Measurements from ENCODE around the gene C2CD4D. TPM values are rescaled to one million over a fixed set of nuclear protein-coding genes. Genes with fewer than 3 reads are reported as not detected.

The C2CD4D gene
- polyA plus RNA-seq, 1 donor: 0.12 TPM

DNA sequence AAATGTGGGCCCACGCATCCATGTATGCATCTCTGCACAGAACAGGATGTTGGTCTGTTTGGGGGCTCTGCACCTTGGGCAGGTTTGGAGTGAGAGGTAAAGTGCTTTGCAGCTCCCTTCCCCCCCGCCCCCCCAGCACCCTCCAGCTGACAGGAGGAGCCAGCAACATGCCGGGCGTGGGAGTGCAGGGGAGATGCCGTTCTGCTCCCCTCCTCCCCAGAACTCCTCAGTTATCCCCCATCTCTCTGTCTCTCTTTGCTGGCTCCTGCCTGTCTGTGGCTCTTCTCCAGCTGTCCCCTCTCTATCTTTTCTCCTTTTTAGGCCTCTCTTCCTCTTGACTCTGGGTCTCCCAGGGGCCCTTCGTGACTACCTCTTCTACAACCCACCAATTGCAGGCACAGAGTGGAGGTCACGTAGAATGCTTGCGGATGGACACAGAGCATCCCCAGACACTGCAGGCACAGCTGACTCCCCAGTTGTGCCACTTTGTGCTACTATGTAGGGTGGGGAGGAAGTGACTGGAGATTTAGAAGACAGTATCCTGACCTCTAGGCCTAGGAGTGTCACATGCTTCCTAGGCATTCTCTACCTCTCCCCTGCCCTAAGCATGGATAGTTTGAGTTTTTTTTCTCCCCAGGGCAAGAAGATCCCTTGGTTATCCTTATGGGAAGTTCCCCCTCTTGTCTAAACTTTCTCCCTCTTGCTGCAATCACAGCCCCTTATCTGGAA is 6.3 kb downstream of the C2CD4D start:
- DNase-seq: no peak

DNA sequence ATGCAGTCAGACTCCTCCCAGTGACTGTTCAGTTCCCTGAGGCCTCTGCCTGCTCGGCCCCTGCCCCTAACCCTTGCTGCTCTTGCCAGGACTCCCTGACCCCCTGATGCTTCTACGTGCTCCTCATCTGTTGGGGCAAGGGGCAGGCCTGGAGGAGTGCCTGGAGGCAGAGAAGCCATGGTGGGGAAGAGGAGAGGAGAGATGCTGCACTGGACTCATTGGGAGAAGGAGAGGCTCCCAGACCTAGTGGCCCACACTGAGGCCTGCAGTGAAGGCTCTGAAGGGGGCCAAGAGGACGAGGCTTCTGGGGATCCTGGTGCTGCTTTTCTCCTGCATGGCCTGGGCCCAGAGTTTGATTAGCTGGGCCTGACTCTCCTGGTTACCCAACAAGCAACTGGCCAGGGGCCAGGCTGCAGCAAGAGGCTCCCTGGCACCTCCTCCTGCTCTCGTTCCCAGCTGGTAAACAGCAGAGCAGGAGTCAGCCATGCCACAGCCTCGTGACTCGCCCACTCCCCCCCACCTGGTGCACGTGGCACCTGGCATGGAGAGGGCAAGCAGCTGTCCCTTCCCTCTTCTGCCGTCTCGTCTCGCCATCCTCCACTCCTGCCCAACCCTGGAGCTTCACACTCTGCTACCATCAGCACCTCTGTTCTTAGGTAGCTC is 7.2 kb downstream of the C2CD4D start:
- no peak for DNase-seq

DNA sequence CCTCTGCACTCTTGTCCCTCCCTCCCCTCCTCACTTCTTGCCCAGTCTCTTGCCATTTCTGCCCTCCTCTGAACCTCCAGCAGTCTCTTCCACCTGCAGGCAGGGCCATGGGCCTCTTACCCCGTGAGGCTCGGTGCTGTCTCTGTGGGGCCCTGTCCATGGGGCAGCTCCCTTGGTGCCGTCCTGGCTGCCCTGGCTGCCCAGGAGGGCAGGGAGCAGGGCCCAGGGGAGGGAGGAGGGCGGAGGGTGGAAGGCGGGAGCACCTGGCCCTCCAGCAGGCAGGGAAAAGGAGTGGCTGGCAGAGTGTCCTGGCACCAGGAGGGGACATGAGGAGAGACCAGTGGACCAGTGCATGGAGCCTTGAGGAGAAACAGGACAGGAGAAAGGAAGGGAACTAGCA is 8.0 kb downstream of the C2CD4D start, which contains the start of gene RORC:
RORC (minus strand) TSS at position 198 of the 400 bp plus-strand sequence; CDS start at position 160, 38 bp downstream.
- DNase-seq: no peak

DNA sequence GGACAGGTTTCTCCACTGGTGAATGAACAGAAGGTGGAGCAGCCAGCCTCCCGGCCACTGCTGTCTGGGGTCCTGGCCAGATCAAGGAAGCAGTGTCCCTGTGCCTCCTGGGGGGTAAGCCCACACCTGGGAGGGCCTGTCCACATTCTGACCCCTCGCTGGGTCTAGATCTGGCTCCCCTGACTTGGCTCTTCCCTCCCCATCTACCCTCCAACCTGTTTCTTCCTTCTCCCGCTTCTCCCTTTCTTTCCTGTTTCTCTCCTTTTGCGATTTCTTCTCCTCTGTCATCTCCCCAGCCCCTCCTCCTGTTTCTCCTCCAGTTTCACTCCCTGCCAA is 8.4 kb downstream of the C2CD4D start:
- no peak for DNase-seq

DNA sequence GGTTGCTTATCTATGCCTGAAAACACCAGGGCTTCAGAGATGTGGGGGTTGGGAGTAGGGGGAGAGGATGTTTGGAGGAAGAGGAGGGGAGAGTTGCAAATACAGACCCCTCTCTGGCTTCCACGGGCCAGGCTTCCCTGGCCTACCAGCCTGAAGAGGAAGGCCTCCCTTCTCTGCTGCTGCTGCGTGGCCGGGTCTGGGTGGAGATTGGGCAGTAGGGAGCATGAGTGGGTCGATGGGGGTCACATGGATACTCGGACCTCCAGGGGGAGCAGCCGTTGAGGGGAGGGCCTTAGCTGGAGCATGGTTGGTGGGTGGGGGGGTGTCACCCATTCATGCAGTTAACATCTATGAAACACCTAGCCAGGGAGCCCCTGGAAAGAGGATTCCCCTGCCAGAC is 9.6 kb downstream of the C2CD4D start:
- DNase-seq: no peak

DNA sequence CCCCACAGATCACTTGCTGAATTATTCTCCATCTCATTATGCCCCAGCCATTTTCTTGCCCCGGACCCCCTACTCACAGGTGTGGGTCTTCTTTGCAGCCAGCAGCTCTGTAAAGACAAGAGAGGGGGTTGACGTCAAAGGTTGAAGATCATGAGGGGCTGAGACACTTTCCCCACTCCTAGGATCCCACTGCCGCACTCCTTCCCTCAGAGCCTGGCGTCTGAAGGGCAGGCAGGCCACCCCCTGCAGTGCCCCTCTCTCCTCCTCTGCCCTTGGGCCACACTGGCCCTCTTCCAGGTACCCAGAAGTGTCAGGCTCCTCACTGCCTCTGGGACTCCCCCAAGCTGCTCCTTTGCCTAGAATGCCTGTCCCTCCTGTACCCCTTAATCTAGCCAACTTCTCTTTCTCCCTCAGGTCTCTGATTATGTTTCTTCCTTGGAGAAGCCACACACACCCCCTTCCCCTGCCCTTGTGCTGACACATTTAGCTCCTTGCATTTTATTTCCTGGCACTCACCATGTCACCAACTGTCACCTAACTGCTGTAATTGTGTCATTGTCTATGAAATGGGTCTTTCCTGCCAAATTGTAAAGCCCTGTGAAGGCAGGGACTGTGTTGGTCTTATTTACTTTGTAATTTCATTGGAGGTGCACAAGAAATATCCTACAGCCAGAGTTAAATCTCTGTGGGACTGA is 10.1 kb downstream of the C2CD4D start:
- DNase-seq: no peak

DNA sequence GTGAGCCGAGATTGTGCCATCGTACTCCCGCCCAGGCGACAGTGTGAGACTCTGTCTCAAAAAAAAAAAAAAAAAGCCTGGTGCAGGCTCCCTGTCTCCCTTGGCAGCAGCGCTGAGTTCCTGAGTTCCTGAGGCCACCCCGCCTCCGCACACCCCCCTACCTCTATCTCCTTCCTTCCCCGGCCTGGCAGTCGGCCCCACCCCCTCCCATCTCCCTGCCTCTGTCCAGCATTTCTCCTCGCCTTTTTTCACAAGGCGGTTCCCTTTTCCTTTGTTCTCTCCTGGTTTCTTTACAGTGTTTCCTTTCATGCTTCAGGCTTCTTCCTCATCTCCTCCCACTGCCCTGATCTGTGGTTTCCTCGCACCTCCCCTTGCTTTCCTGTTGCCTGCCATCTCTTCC is 10.7 kb downstream of the C2CD4D start:
- DNase-seq: no peak

DNA sequence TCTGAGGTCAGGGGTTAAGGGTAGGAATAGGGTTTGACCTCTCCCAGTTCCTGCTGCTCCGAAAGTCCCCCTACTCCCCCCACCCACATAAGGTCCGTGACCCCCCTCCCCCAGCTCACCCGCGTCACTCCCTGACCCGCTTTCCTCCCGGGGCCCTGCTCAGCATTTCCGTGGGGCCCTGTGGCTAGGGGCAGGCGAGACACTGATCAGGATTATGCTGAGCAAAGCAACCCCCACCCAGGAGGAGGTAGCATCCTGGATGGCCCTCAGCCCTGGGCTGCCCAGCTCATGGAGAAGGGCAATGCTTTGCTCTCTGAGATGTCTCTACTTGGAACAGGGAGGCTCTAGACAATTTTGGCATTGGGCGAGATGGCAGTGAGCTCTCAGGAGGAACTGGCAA is 11.8 kb downstream of the C2CD4D start:
- no peak for DNase-seq

DNA sequence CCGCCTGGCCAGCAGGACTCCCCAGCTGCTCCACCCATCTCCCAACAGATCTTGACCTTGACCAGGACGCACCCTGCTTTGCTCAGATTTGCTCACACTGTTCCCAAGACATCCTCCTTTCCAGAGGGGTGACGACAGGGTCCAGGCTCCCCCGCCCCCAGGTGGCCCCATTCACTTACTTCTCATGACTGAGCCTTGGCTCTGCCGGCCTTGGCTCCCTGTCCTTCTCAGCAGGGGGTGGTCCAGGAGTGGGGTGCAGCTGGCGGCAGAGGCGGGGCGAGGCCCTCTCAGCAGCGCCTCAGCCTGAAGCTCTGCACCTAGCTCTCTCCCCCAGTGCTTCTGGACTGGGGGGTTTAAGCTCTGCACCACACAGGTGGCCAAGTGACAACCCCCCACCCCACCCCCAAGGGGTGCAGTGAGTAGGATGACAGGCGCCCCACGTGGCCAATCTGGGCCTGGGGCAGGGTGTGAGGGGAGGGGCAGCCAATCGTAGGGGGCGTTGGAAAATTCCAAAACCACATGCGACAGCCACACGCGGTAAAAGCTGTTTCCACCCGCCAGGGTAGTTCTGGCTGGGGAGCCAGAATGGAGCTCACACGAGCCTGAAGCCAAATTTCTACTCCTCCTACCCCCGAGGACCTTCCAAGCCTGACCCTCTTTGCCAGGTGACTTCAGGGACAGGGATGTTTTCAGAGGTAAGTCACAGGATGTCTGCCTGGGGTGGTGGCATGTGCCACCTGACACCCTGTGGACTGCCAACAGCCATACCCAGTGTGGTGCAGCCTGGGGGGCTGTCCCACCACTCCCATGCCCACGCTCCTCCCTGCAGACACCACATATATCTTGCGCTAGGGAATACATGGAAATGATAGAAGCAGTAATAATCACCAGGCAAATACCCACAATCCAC is 13.6 kb downstream of the C2CD4D start:
- no peak for DNase-seq

DNA sequence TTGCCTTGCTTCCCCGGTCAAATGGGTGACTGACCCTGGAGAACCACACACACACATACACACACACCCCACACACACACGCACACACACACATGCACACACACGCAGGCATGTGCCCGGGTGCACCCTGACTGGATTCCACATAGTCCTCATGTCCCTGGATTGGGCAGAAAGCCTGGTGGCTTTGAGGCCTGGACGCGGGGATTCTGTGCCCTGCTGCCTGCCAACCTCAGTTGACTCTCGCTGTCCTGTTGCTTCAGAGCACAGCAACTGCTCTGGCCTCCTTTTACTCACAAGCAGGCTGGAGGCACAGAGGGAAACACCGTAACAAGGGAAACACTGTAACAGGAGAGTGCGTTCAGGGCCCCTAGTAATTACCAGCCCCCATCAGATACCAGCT is 14.4 kb downstream of the C2CD4D start:
- no peak for DNase-seq

DNA sequence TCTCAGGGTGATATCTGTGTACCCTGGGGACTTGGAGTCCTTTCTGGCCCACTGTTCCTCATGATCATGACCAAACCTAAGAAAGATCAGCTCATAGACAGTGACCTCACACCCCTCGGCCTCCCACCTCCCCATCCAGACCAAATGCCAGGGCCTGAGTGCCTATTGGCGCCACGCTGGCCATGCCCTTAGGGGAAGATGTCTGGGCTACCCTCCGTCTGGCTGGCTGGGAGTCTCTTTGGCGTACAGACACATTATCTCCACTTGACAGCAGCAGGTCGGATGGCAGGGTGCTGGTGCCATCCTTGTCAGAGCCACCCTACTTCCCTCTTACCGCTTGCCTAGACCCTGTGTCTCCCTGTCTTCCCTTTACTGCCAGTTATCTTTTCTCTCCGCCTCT is 16.4 kb downstream of the C2CD4D start:
- no peak for DNase-seq

DNA sequence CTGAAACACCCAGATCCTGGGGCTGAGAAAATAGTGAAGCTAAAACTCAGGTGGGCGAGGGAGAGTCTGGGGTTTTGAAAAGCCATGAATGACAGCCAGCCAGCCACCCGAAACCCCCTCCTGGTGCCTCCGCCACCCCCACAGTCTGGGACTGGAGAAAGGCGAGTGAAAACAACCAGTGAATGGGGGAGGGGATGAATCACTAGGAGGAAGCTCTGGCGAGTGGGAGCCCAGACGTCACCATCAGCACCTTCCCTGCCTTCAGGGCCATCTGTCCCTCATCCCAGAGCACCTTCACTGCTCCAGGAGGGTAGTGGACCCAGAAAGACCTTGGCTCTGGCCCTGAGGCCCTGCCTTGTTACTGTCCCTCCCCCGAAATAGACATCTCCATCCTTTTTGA is 17.2 kb downstream of the C2CD4D start:
- no peak for DNase-seq

DNA sequence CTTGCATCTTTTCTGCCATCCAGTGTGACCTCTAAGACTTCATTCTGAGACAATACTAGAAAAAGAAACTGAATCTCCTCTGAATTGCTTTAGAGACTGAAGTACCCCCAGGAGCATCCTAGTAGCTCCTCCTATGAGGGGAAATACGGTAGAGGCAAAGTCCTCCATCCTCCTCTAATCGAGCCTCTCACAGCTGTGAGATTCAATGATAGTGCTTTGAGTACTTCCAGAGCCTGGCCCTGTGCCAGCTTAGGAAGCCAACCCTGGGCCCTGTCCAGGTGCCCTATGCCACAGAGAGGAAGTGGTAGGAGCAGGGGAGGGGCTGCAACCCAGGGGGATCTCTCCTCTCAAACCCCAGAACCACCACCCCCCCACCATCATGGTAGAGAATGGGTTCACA is 18.7 kb downstream of the C2CD4D start:
- no peak for DNase-seq

DNA sequence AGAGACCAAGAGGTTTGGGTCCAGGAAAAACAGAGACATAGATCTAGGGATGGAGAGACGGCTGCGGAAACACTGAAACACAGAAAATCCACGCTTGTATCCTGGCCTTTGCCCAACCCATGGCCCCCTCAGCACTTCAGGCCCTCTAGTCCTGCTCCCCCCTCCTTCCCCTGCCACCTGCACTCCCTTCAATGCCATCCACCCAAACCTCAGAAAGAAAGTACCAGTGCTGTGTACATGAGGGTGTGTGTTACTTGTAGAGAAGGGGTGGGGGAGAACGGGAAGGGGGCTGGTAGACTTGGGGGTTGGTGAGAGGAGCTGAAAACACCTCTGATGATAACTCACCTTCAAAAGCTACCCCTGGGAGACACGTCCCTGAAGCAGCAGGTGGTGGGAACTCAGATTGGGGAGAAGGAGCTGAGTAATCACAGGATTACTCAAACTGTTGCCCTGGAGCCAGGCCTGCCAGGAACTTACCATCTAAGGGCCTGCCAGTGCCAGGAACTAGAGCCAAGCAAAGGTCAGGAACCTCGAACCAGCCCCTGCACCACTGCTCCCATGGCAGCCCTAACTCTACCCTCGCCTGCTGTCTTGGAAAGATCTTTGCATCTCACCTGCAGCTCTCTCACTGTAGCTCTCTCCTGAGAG is 19.5 kb downstream of the C2CD4D start:
- no peak for DNase-seq

DNA sequence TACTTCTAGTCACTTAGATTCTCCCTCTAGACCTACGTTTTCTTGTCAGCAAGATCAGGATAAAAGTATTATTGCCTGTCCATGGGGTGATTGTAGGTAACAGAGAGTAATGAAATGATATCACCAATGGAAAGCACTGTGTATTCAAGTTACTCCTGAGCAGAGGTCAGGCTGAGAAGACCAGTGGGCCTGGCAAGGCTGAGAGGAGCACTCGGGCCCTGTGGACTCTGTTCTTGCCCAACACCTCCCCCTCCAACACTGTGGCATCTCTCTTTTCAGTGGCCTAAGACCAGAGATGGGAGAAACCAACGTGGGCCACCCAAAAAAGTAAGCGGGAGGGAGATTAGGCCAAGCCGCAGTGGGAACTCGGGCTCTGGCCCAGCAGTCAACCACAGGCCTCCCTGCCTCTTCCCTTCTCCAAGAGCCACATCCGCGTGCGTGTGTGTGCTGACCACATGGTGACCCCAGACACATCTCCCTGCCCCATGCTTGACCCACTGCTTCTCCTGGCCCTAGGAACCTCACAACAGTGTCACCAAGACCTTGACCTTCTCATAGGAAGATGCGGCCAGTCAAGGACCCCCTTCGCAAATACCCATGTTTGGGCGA is 20.3 kb downstream of the C2CD4D start:
- DNase-seq: no peak

DNA sequence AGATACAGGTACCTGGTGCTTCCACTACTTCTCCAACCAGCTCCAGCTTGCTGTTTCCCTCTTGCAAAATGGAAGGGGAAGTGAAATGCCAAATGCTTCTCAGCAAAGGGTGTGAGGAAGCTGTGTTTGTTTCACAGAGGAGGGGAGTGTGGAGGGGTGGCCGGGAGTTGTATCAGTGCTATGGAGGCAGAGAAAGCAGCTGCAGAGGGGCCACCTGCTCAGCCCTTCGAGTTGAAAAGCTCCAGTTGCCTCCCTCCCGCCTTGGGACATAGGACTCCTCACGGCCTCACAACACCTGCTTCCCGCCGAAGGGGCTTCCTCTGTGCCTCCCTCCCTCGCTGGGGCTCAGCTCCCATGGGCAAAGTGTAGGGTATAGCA is 22.3 kb downstream of the C2CD4D start:
- no peak for DNase-seq

DNA sequence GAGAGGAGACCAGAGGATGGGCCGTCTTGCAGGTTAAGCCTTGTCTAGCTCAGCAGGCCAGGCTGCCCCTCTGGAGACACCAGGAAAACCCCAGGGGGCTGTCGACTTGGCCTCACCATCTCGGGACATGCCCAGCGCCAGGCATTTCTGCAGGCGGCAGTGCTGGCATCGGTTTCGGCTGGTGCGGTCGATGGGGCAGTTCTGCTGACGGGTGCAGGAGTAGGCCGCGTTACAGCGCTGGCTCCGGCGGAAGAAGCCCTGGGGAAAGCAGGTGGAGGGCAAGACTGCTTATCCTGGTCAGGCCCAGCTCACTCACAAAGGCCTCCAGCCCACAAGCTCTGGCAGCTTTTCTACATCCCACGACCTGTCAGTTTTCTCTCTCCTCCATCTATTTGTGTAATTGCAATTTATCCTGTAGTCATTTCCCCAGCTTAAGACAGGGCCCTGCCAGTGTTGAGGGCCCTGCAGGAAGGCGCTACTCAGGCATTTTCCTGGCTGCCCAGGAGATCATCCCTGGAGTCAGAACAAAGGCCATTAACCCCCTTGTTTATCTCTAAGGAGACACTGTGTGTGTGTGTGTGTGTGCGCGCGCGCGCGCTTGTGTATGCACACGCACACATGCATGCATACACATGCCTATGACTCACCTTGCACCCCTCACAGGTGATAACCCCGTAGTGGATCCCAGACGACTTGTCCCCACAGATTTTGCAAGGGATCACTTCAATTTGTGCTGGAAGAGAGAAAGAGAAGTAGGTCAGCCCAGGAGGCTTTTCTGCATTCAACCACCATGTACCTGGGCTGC is 22.9 kb downstream of the C2CD4D start:
- DNase-seq: no peak

DNA sequence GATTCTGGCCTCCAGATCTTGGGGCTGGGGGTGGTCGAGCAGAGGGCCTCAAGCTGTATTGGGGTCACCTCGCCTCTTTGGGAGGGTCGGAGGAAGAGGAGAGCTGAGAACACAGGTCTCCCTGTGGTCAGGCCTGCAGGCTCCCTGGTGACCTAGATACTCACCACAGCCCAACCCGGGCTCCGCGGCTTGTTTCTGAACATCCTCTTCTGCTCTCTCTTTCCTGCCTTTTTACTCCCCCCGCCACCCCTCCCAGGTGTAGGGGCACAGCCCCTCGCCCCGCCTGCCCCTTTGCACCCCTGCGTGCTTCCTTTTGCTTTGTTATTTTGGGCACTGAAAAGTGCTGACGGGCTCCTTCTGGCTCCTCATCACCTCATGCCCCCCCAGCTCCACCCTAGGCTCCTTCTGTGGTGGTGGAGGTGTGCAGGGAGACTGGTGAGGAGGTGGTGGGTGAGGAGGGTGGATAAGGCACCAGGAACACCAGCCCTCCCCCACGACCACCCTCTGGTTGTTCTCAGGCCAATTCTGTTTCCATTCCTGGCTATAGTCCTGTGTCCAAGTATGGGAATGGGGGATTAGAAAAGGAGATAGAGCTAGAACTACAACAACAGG is 23.8 kb downstream of the C2CD4D start:
- no peak for DNase-seq

DNA sequence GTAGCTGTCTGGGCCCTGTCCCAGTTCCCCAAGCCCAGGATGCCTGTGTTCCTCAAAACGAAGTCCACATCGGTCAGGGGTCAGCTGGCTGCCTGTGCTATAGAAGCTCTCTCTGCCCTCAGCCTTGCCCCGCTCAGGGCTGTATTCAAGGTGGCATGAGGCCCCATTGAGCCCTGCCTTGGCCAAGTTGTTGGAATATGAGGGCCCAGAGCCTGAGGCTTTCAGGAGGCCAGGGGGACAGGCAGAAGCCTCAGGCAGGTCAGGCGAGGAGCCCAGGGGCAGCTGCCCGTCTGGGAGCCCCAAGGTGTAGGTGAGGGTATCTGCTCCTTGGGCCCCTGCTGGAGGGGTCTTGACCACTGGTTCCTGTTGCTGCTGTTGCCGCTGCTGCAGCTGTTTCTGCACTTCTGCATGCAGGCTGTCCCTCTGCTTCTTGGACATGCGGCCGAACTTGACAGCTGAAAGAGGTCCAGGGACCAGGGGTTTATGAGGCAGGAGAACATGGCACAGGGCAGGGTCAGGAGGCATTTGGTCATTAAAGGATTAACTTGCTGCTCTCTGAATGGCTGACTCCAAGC is 24.6 kb downstream of the C2CD4D start:
- DNase-seq: no peak

DNA sequence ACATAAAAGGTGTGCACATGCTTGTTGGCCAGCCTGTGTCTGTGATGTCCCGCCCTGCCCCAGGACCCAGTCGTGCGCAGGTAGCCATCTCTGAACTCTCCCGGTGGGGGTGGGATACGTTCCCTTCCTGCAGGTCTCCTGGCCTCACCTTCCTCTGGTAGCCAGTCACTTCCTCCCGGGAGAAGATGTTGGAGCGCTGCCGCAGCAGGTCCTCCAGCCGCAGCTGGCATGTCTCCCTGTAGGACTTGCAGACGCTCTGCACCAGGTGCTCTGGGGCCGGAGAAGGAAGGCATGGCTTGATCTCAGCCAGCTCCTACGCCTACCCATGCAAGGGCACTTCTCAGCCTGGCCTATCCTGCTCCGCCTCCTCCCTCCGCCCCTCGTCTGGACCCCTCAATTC is 25.2 kb downstream of the C2CD4D start:
- no peak for DNase-seq

All from hindlimb muscle (tissue), 1 donor.